ENCODE data around the gene FOXP4.

- TF ChIP-seq, protein P1, sequence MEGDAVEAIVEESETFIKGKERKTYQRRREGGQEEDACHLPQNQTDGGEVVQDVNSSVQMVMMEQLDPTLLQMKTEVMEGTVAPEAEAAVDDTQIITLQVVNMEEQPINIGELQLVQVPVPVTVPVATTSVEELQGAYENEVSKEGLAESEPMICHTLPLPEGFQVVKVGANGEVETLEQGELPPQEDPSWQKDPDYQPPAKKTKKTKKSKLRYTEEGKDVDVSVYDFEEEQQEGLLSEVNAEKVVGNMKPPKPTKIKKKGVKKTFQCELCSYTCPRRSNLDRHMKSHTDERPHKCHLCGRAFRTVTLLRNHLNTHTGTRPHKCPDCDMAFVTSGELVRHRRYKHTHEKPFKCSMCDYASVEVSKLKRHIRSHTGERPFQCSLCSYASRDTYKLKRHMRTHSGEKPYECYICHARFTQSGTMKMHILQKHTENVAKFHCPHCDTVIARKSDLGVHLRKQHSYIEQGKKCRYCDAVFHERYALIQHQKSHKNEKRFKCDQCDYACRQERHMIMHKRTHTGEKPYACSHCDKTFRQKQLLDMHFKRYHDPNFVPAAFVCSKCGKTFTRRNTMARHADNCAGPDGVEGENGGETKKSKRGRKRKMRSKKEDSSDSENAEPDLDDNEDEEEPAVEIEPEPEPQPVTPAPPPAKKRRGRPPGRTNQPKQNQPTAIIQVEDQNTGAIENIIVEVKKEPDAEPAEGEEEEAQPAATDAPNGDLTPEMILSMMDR (conservative IDR thresholded peaks at IDR 0.05) = no peak
- TF ChIP-seq EZH2 (IDR thresholded peaks at IDR 0.05; ENCODE audit: low read depth) = no peak
Measured at GRCh38 chr6:41560431-41561192, 14.4 kb downstream of the FOXP4 start.
